K562 (cell line): ENCODE measurements around the gene TOM1L1. TPM values are rescaled to one million over a fixed set of nuclear protein-coding genes. Genes with fewer than 3 reads are reported as not detected.

Source experiments
- ATAC-seq: fragments of 200-7000 bp; cut with Tn5 transposase; 3 replicates; pipeline ENCODE4 v1.9.1; 2020; ENCODE audit warnings: moderate library complexity
- BruUV-seq: library from RNA; stranded (reverse); fragments of 400-500 nt; replicated peaks from 2 replicates; lab custom pipeline; 2021; lab: Mats Ljungman, UMichigan
- CTCF ChIA-PET: fragments of 300-600 bp; formaldehyde crosslinking; extraction: SDS; loops from one replicate; lab custom pipeline; 2021; ENCODE audit warnings: low intra/inter-chr PET ratio; lab: Yijun Ruan, JAX
- POLR2A ChIA-PET: fragments of 300-600, 350-650 bp; sonication (Branson Sonifier 250); formaldehyde crosslinking; extraction: SDS; loops from one replicate; lab custom pipeline; 2021; ENCODE audit warnings: antibody characterized with exemption, inconsistent platforms; lab: Yijun Ruan, JAX
- DNase-seq, 4 experiments: peaks; one replicate each; pipeline versions ENCODE4 v3.0.0 to v3.0.0-alpha.2; 2011 to 2018; ENCODE audit warnings: low spot score in 3 of 4, mixed read lengths in 3 of 4; ENCODE audit errors: extremely low read depth in 1 of 4
- FAIRE-seq: peaks from 2 replicates; lab custom pipeline; 2011; peaks lifted over from hg19 to GRCh38; lab: Jason Lieb, UNC
- H2AFZ ChIP-seq: 2 replicates; pipeline ENCODE4 v1.6.0; 2011; ENCODE audit warnings: low read depth, low read length, control low read depth, inconsistent platforms
- H3K27ac ChIP-seq: fragments of 200-600 bp; 3 replicates; pipeline ENCODE4 v1.8.0; 2011; ENCODE audit warnings: low read depth, mild to moderate bottlenecking, control low read depth, inconsistent platforms, low read length, moderate library complexity, mixed read lengths; ENCODE audit errors: extremely low read depth
- H3K27me3 ChIP-seq, 2 experiments: fragments of 300-600 bp in 1 of 2; 2 replicates in 1 of 2; 3 replicates in 1 of 2; pipeline versions ENCODE4 v1.6.0 to v1.8.0; 2011; ENCODE audit warnings: inconsistent platforms in 2 of 2, low read length in 2 of 2, mild to moderate bottlenecking in 1 of 2, mixed read lengths in 1 of 2, moderate library complexity in 1 of 2; ENCODE audit not compliant: control insufficient read depth in 2 of 2, insufficient read depth in 2 of 2
- H3K36me3 ChIP-seq: fragments of 300-600 bp; 3 replicates; pipeline ENCODE4 v1.8.0; 2011; ENCODE audit warnings: mild to moderate bottlenecking, low read length, inconsistent platforms; ENCODE audit not compliant: control insufficient read depth, insufficient read depth
- H3K4me1 ChIP-seq, 2 experiments: fragments of 200-600 bp in 1 of 2; replicated peaks in 1 of 2; 2 replicates in 1 of 2; 3 replicates in 1 of 2; pipeline versions ENCODE4 v1.5.1 to v1.8.0; 2011; ENCODE audit warnings: inconsistent platforms in 2 of 2, low read length in 2 of 2, mild to moderate bottlenecking in 1 of 2, mixed read lengths in 1 of 2, moderate library complexity in 1 of 2; ENCODE audit not compliant: control insufficient read depth in 2 of 2, insufficient read depth in 2 of 2
- H3K4me2 ChIP-seq: 2 replicates; pipeline ENCODE4 v1.6.1; 2011; ENCODE audit warnings: low read length, control low read depth, inconsistent platforms, mixed read lengths; ENCODE audit not compliant: insufficient read depth
- H3K4me3 ChIP-seq: fragments of 200-600 bp; sonication (generic), shearing (Covaris generic); 2 replicates; pipeline ENCODE4 v1.5.1; 2016; ENCODE audit warnings: control low read depth, inconsistent platforms
- H3K79me2 ChIP-seq: fragments of 200-600 bp; 3 replicates; pipeline ENCODE4 v1.8.0; 2011; ENCODE audit warnings: low read length, inconsistent platforms; ENCODE audit not compliant: control insufficient read depth, insufficient read depth
- H3K9ac ChIP-seq, 2 experiments: 2 replicates each; pipeline versions ENCODE4 v1.6.0 to v1.6.1; 2011; ENCODE audit warnings: low read depth in 2 of 2, low read length in 2 of 2, control low read depth in 1 of 2, inconsistent platforms in 1 of 2, mild to moderate bottlenecking in 1 of 2, mixed read lengths in 1 of 2; ENCODE audit not compliant: insufficient read depth in 1 of 2
- H3K9me1 ChIP-seq: one replicate; pipeline ENCODE4 v1.6.0; 2011; ENCODE audit warnings: inconsistent platforms, mild to moderate bottlenecking, low read length, moderate library complexity; ENCODE audit not compliant: control insufficient read depth, insufficient read depth
- H3K9me3 ChIP-seq: replicated peaks from 2 replicates; pipeline ENCODE4 v1.5.1; 2011; ENCODE audit warnings: low read depth, low read length, inconsistent platforms; ENCODE audit not compliant: control insufficient read depth, insufficient read depth
- H4K20me1 ChIP-seq: replicated peaks from 2 replicates; pipeline ENCODE4 v1.6.1; 2011; ENCODE audit warnings: low read length, inconsistent platforms, mixed read lengths; ENCODE audit not compliant: control insufficient read depth, insufficient read depth
- BCOR ChIP-seq: fragments of 450-650 bp; IDR thresholded peaks from 2 replicates; pipeline ENCODE4 v1.6.1; 2016
- CBX2 ChIP-seq: fragments of 200-600 bp; sonication (generic); IDR thresholded peaks from one replicate; pipeline ENCODE4 v1.6.1; 2012; ENCODE audit warnings: mild to moderate bottlenecking, low read length, inconsistent platforms; ENCODE audit not compliant: insufficient read depth, poor library complexity, severe bottlenecking
- ERF ChIP-seq: fragments of 450-650 bp; formaldehyde crosslinking; IDR thresholded peaks from 2 replicates; pipeline ENCODE4 v1.4.0; 2020; ENCODE audit warnings: mild to moderate bottlenecking, mixed read lengths
- ETS2 ChIP-seq: IDR thresholded peaks from 2 replicates; pipeline ENCODE4 v1.6.1; 2016; ENCODE audit warnings: borderline replicate concordance, missing genetic modification characterization, mild to moderate bottlenecking, moderate library complexity, missing compliant biosample characterization; ENCODE audit not compliant: poor library complexity, severe bottlenecking
- POLR2B ChIP-seq: fragments of 450-650 bp; IDR thresholded peaks from 2 replicates; pipeline ENCODE4 v1.6.1; 2018; ENCODE audit warnings: low read depth; ENCODE audit not compliant: partially characterized antibody
- PPARD ChIP-seq: fragments of 250-450 bp; sonication (Bioruptor Pico); IDR thresholded peaks from 2 replicates; pipeline ENCODE4 v1.8.0; 2022; ENCODE audit warnings: inconsistent platforms, mild to moderate bottlenecking, moderate library complexity
- RBM39 ChIP-seq: fragments of 200-400 bp; formaldehyde crosslinking; optimal IDR thresholded peaks from 2 replicates; pipeline ENCODE3; 2018; ENCODE audit warnings: low read depth, low read length
- SPI1 ChIP-seq: IDR thresholded peaks from 2 replicates; pipeline ENCODE4 v1.6.1; 2011; ENCODE audit warnings: low read depth, low read length, control low read depth, borderline replicate concordance
- WHSC1 ChIP-seq: IDR thresholded peaks from one replicate; pipeline ENCODE4 v1.6.1; 2012; ENCODE audit warnings: low read length, control low read depth, inconsistent platforms
- ZNF175 ChIP-seq: fragments of 200-800 bp; sonication (Bioruptor generic); IDR thresholded peaks from 2 replicates; pipeline ENCODE4 v1.6.1; 2016; ENCODE audit warnings: low read depth, mild to moderate bottlenecking, missing genetic modification characterization, missing compliant biosample characterization
- ZNF644 ChIP-seq: fragments of 200-800 bp; sonication (Bioruptor generic); IDR thresholded peaks from 2 replicates; pipeline ENCODE4 v1.6.1; 2016; ENCODE audit warnings: low read depth, missing genetic modification characterization, missing compliant biosample characterization
- WGBS: fragments of 100-300 bp; shearing (Covaris generic); methylation state at CpG from one replicate; pipeline ENCODE4 v1.1.6; 2016; ENCODE audit warnings: low coverage, mixed read lengths; ENCODE audit not compliant: insufficient coverage; ENCODE audit errors: missing lambda C conversion rate; 5-methylcytosine and 5-hydroxymethylcytosine counted together
- in situ Hi-C: fragments of 300-500 bp; cut with MboI; formaldehyde crosslinking; loops from 4 replicates; pipeline ENCODE4 v1.15.0; 2018; ENCODE audit warnings: inconsistent platforms, mixed read lengths
- intact Hi-C: fragments of 100-400 bp; cut with micrococcal nuclease; formaldehyde crosslinking; loops from 2 replicates; pipeline ENCODE4 v1.14.2; 2022
- polyA plus RNA-seq, 8 experiments: library from polyadenylated mRNA; depleted of rRNA in 4 of 8; stranded (reverse) in 5 of 8; unstranded in 3 of 8; fragments of >200 nt; fragmentation: Nextera tagmentation in 2 of 8; fragmentation: Illumina TruSeq in 1 of 8; extraction: Ambion mirVana in 2 of 8; extraction: Trizol in 1 of 8; gene quantifications; 2 replicates each; pipeline versions ENCODE4 v1.2.1 to v1.2.3, GENCODE V29; 2011 to 2014; ENCODE audit warnings: inconsistent platforms in 1 of 8, missing spikeins in 1 of 8
- total RNA-seq, 7 experiments: library from RNA; depleted of rRNA in 6 of 7; stranded (reverse); fragments of >200 nt in 6 of 7; fragmentation: Illumina TruSeq in 2 of 7; extraction: Trizol in 2 of 7; gene quantifications; 2 replicates each; pipeline versions ENCODE4 v1.2.1 to v1.2.3, GENCODE V29; 2011 to 2021; ENCODE audit warnings: low replicate concordance in 1 of 7
- TF ChIP-seq, protein P1 (sequence below): fragments of 250-450 bp; sonication (Bioruptor Pico); IDR thresholded peaks from 2 replicates; pipeline ENCODE4 v1.9.0; 2021; ENCODE audit warnings: mild to moderate bottlenecking
- TF ChIP-seq, protein P2 (sequence below), 2 experiments: fragments of 450-650 bp; conservative IDR thresholded peaks; 2 replicates each; pipeline ENCODE4 v1.6.1; 2017; ENCODE audit warnings: mild to moderate bottlenecking in 2 of 2, moderate library complexity in 2 of 2
- TF ChIP-seq, protein P3 (sequence below): sonication (generic); formaldehyde crosslinking; IDR thresholded peaks from 2 replicates; pipeline ENCODE4 v1.8.1; 2023; ENCODE audit warnings: mild to moderate bottlenecking, missing genetic modification reagents, moderate library complexity
- TF ChIP-seq, protein P4 (sequence below): fragments of 450-650 bp; IDR thresholded peaks from 2 replicates; pipeline ENCODE4 v1.6.1; 2017; ENCODE audit warnings: mild to moderate bottlenecking, moderate library complexity
- TF ChIP-seq, protein P5 (sequence below): fragments of 450-650 bp; IDR thresholded peaks from 2 replicates; pipeline ENCODE4 v1.7.0; 2016; ENCODE audit warnings: borderline replicate concordance

The TOM1L1 gene
- total and polyA plus RNA-seq, 9 of the 15 experiments (the other 6 are each of a cell fraction or from before 2014, with no cell fraction given): 21.3 to 74.3 (median 31.0) TPM

DNA sequence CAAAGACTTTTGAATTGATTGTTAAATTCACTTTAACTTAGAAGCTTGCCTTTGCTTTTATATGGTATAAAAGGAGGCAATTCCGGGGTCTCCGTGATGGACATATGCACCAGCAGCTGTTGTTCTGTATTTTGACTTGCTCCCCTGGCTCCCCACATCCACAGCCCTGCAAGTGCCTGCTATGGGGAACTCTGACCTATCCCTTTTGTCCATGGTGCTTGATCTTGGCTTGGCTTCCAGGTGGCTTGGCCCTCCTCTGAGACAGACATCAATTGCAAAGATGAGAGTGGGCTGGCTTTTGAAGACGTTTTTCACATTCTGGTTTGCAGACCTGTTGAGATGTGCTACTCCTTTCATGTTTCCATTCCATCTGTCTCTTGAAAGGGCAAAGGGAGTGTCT is 26.9 kb downstream of the TOM1L1 start (continued):
- TF ChIP-seq ZNF175 (CRISPR knock-in tag) (no peak), ZNF644 (no peak), BCOR (no peak)

DNA sequence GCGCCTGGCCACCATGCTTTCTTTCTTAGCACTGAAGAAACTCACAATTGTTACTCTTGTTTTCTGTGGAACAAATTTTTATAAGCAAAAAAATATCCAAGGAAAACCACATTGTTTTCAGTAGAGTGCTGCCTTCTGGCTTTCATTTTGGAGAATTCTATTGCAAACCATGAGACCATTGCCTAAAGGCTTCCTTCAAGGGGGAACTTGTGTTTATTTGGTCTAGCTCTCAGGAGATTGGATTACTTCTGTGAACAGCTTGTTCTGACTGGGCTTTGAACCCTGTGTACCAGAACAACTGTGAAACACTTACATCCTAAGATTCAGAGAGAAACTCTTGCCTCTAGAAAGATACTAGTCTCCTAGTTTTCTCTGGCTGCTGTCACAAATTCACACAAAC is 32.1 kb downstream of the TOM1L1 start:
- no peak for FAIRE-seq
- H2AFZ ChIP-seq: no peak overlapping the region
- ChIA-PET CTCF (no interaction called here), POLR2A (no interaction called here)
- intact Hi-C loops: no loop called here
- no peaks in the 10 kb centered on the region for H3K9me1 ChIP-seq
- DNase-seq: no peak
- no TSS peak for BruUV-seq
- no peak overlapping the region for H3K9ac ChIP-seq
- no peaks in the 10 kb centered on the region for H3K4me1 ChIP-seq
- H3K4me3 ChIP-seq: no peak overlapping the region
- WGBS: 17% methylated on average over 1 of the region's 1 CpG
- ATAC-seq: no peak
- no peaks in the 10 kb centered on the region for H3K27me3 ChIP-seq
- no peak overlapping the region for H3K27ac ChIP-seq
- in situ Hi-C loops: no loop called here
- H4K20me1 ChIP-seq: no peaks in the 10 kb centered on the region
- no peaks in the 10 kb centered on the region for H3K9me3 ChIP-seq
- no peaks in the 10 kb centered on the region for H3K79me2 ChIP-seq
- H3K36me3 ChIP-seq: peaks cover 42% of the 10 kb centered on the region
- H3K4me2 ChIP-seq: no peak overlapping the region
- TF ChIP-seq WHSC1 (no peak), SPI1 (no peak), ETS2 (tag) (no peak), CBX2 (no peak), PPARD (CRISPR knock-in tag) (no peak), RBM39 (no peak), POLR2B (no peak), ERF (CRISPR knock-in tag) (no peak)
- TF ChIP-seq, protein P1, sequence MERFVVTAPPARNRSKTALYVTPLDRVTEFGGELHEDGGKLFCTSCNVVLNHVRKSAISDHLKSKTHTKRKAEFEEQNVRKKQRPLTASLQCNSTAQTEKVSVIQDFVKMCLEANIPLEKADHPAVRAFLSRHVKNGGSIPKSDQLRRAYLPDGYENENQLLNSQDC (CRISPR knock-in tag): no peak
- TF ChIP-seq, protein P2, sequence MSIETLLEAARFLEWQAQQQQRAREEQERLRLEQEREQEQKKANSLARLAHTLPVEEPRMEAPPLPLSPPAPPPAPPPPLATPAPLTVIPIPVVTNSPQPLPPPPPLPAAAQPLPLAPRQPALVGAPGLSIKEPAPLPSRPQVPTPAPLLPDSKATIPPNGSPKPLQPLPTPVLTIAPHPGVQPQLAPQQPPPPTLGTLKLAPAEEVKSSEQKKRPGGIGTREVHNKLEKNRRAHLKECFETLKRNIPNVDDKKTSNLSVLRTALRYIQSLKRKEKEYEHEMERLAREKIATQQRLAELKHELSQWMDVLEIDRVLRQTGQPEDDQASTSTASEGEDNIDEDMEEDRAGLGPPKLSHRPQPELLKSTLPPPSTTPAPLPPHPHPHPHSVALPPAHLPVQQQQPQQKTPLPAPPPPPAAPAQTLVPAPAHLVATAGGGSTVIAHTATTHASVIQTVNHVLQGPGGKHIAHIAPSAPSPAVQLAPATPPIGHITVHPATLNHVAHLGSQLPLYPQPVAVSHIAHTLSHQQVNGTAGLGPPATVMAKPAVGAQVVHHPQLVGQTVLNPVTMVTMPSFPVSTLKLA (conservative IDR thresholded peaks at IDR 0.05): no peak
- TF ChIP-seq, protein P3, sequence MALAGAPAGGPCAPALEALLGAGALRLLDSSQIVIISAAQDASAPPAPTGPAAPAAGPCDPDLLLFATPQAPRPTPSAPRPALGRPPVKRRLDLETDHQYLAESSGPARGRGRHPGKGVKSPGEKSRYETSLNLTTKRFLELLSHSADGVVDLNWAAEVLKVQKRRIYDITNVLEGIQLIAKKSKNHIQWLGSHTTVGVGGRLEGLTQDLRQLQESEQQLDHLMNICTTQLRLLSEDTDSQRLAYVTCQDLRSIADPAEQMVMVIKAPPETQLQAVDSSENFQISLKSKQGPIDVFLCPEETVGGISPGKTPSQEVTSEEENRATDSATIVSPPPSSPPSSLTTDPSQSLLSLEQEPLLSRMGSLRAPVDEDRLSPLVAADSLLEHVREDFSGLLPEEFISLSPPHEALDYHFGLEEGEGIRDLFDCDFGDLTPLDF (CRISPR knock-in tag): no peak
- TF ChIP-seq, protein P4, sequence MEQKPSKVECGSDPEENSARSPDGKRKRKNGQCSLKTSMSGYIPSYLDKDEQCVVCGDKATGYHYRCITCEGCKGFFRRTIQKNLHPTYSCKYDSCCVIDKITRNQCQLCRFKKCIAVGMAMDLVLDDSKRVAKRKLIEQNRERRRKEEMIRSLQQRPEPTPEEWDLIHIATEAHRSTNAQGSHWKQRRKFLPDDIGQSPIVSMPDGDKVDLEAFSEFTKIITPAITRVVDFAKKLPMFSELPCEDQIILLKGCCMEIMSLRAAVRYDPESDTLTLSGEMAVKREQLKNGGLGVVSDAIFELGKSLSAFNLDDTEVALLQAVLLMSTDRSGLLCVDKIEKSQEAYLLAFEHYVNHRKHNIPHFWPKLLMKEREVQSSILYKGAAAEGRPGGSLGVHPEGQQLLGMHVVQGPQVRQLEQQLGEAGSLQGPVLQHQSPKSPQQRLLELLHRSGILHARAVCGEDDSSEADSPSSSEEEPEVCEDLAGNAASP: no peak
- TF ChIP-seq, protein P5, sequence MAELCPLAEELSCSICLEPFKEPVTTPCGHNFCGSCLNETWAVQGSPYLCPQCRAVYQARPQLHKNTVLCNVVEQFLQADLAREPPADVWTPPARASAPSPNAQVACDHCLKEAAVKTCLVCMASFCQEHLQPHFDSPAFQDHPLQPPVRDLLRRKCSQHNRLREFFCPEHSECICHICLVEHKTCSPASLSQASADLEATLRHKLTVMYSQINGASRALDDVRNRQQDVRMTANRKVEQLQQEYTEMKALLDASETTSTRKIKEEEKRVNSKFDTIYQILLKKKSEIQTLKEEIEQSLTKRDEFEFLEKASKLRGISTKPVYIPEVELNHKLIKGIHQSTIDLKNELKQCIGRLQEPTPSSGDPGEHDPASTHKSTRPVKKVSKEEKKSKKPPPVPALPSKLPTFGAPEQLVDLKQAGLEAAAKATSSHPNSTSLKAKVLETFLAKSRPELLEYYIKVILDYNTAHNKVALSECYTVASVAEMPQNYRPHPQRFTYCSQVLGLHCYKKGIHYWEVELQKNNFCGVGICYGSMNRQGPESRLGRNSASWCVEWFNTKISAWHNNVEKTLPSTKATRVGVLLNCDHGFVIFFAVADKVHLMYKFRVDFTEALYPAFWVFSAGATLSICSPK: no peak
